ENCODE results near the gene DCUN1D3. TPM values are rescaled to one million over a fixed set of nuclear protein-coding genes. Genes with fewer than 3 reads are reported as not detected.

Gene DCUN1D3
- polyA plus RNA-seq, 2 of the 4 experiments (the other 2 are of a cell fraction) = 5.2 to 7.2 TPM

- ChIA-PET POLR2A (no interaction called here), CTCF (interaction anchor here (0.7 to 3.0 kb wide), 11 partner anchors 10 to 1464 kb away, joined by 3 to 9 read pairs (median 4); partner anchors contain the start of genes DCUN1D3, ERI2, LYRM1 and REXO5)
- H3K9me3 ChIP-seq = no peaks in the 10 kb centered on the region
- FAIRE-seq (no peak), ATAC-seq (no peak), DNase-seq (ENCODE audit: low read depth in 1 of 2, low spot score in 1 of 2) (no peak)
- no peak overlapping the region for H3K4me2 ChIP-seq
- no peak overlapping the region for H3K4me3 ChIP-seq
- peaks cover 50% of the 10 kb centered on the region for H3K4me1 ChIP-seq
- H3K27ac ChIP-seq = no peak overlapping the region
- WGBS (ENCODE audit: missing lambda C conversion rate) = 93% methylated on average over 2 of the region's 2 CpGs
- TF ChIP-seq JUN (IDR thresholded peaks at IDR 0.05) (no peak), NFE2L2 (conservative IDR thresholded peaks at IDR 0.05; ENCODE audit: low read length) (no peak), CBX8 (IDR thresholded peaks at IDR 0.05) (no peak), E2F6 (IDR thresholded peaks at IDR 0.05; ENCODE audit: borderline replicate concordance, low read depth) (no peak), RFX5 (IDR thresholded peaks at IDR 0.05) (no peak), KDM5A (IDR thresholded peaks at IDR 0.05) (no peak), HEYL (CRISPR knock-in tag; IDR thresholded peaks at IDR 0.05) (no peak), USF2 (IDR thresholded peaks at IDR 0.05) (no peak)
Measured at GRCh38 chr16:20854963-20855362, 45.2 kb downstream of the DCUN1D3 start.

- POLR2A ChIA-PET = no interaction called here
- Histone ChIP-seq H3K4me1 (peaks cover 51% of the 10 kb centered on the region), H3K4me2 (peak overlapping the region; percentile 9; the same call in 1 of the 3 replicates), H3K4me3 (no peak overlapping the region), H3K9me3 (no peaks in the 10 kb centered on the region), H3K27ac (peak overlapping the region; percentile 8 to 50; a peak in 4 of 6 replicates)
- WGBS (ENCODE audit: missing lambda C conversion rate) = 92% methylated on average over 3 of the region's 3 CpGs
- ATAC-seq (no peak), FAIRE-seq (no peak), DNase-seq (ENCODE audit: low read depth in 1 of 2, low spot score in 1 of 2) (no peak)
- CTCF ChIA-PET = interaction anchor here (0.7 to 1.9 kb wide), 9 partner anchors 8 to 447 kb away, joined by 3 to 7 read pairs (median 3); partner anchors contain the start of genes DCUN1D3 and LYRM1
- TF ChIP-seq MAZ (IDR thresholded peaks at IDR 0.05; ENCODE audit: borderline replicate concordance, low read depth, low read length) = no peak
- TF ChIP-seq BHLHE40 (IDR thresholded peaks at IDR 0.05; ENCODE audit: low read depth, low read length) = no peak
- TF ChIP-seq HDAC2 (IDR thresholded peaks at IDR 0.05) = no peak
- no peak for TF ChIP-seq FOSL2 (IDR thresholded peaks at IDR 0.05)
- TF ChIP-seq FOSL2 (CRISPR knock-in tag; IDR thresholded peaks at IDR 0.05) = no peak
Measured at GRCh38 chr16:20853981-20854620, 46.1 kb downstream of the DCUN1D3 start.

GRCh38 chr16:20853143-20853542 is 47.0 kb downstream of the DCUN1D3 start:
- FAIRE-seq (no peak), DNase-seq (ENCODE audit: low read depth in 1 of 2, low spot score in 1 of 2) (no peak), ATAC-seq (no peak)
- H3K27ac ChIP-seq = peak overlapping the region; percentile 50 to 78; a peak in 3 of 6 replicates
- peaks cover 51% of the 10 kb centered on the region for H3K4me1 ChIP-seq
- no peaks in the 10 kb centered on the region for H3K9me3 ChIP-seq
- ChIA-PET CTCF (interaction anchor here (1.2 to 6.3 kb wide), 5 partner anchors 9 to 231 kb away, joined by 3 to 49 read pairs (median 6); partner anchors contain the start of genes DCUN1D3 and LYRM1), POLR2A (interaction anchor here (0.5 kb wide), 1 partner anchor 47 kb away, joined by 3 read pairs; the partner anchor contains the start of genes ERI2 and REXO5)
- H3K4me3 ChIP-seq = no peak overlapping the region
- no peak overlapping the region for H3K4me2 ChIP-seq
- TF ChIP-seq NR3C1 (IDR thresholded peaks at IDR 0.05) (no peak), FOSL2 (IDR thresholded peaks at IDR 0.05) (no peak), FOSL2 (CRISPR knock-in tag; IDR thresholded peaks at IDR 0.05) (no peak)
- 86% methylated on average over 5 of the region's 5 CpGs for WGBS (ENCODE audit: missing lambda C conversion rate)

DNA sequence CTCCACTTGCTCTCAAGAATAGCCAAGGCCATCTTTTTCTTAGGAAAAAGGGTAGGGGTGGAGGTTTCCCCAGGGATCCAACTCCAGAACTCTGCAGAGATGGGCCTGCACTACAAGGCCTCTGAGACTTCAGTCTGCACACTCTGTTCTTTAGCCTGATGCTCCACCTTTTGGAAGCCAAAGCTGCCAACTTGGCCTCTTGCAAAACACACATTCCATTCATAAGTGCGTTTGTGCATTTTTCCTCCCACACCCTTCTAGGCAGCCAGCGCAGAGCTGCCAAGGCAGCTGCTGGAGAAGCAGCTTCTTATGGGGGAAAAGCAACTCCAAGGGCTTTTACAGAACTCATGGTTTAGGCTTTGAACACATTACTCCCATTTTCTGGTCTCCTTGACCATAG is 48.6 kb downstream of the DCUN1D3 start:
- peak; percentile 36 for FAIRE-seq
- H3K4me1 ChIP-seq = peaks cover 51% of the 10 kb centered on the region
- 3% methylated on average over 2 of the region's 2 CpGs for WGBS (ENCODE audit: missing lambda C conversion rate)
- TF ChIP-seq CEBPB (IDR thresholded peaks at IDR 0.05) (peak; percentile 82 to 93), RAD21 (conservative IDR thresholded peaks at IDR 0.05 in 1 of 2, IDR thresholded peaks at IDR 0.05 in 1 of 2) (peak in 1 of 2 experiments; percentile 33; a peak in 2 of 5 replicates), FOSL2 (IDR thresholded peaks at IDR 0.05) (no peak), FOSL2 (CRISPR knock-in tag; IDR thresholded peaks at IDR 0.05) (no peak), HOXB5 (CRISPR knock-in tag; IDR thresholded peaks at IDR 0.05) (no peak), JUN (IDR thresholded peaks at IDR 0.05) (0 out of 5 replicates have a peak, but pooled peaks of 1 of the 2 experiments have one; percentile 37), E2F6 (IDR thresholded peaks at IDR 0.05; ENCODE audit: borderline replicate concordance, low read depth) (no peak), TFCP2L1 (CRISPR knock-in tag; IDR thresholded peaks at IDR 0.05) (no peak), SMC3 (IDR thresholded peaks at IDR 0.05) (peak; percentile 49)
- TF ChIP-seq, protein P1, sequence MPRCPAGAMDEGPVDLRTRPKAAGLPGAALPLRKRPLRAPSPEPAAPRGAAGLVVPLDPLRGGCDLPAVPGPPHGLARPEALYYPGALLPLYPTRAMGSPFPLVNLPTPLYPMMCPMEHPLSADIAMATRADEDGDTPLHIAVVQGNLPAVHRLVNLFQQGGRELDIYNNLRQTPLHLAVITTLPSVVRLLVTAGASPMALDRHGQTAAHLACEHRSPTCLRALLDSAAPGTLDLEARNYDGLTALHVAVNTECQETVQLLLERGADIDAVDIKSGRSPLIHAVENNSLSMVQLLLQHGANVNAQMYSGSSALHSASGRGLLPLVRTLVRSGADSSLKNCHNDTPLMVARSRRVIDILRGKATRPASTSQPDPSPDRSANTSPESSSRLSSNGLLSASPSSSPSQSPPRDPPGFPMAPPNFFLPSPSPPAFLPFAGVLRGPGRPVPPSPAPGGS (IDR thresholded peaks at IDR 0.05) = no peak
- DNase-seq (ENCODE audit: low read depth in 1 of 2, low spot score in 1 of 2) = peak; percentile 20 to 82
- H3K4me3 ChIP-seq = no peak overlapping the region
- H3K27ac ChIP-seq = peak overlapping the region; percentile 78 to 83
- peak; percentile 81 to 91 for ATAC-seq
- ChIA-PET POLR2A (interaction anchor here (0.8 to 1.8 kb wide), 6 partner anchors 15 to 450 kb away, joined by 3 to 15 read pairs (median 4); partner anchors contain the start of genes DCUN1D3 and LYRM1), CTCF (interaction anchor here (0.7 to 6.3 kb wide), 13 partner anchors 14 to 449 kb away, joined by 3 to 66 read pairs (median 16); partner anchors contain the start of genes DCUN1D3, LDAF1 and LYRM1)
- H3K4me2 ChIP-seq = peak overlapping the region; percentile 74
- H3K9me3 ChIP-seq = no peaks in the 10 kb centered on the region
